HepG2 (cell line): ENCODE data around the gene COX4I1. TPM values are rescaled to one million over a fixed set of nuclear protein-coding genes. Genes with fewer than 3 reads are reported as not detected.

ENCODE experiments used
- DPF2 ChIP-seq: sonication (generic); formaldehyde crosslinking; IDR thresholded peaks from 2 replicates; pipeline ENCODE4 v1.4.0; 2020; ENCODE audit warnings: mild to moderate bottlenecking, low read depth, missing genetic modification reagents, borderline replicate concordance
- FLYWCH1 ChIP-seq: sonication (generic); formaldehyde crosslinking; IDR thresholded peaks from 2 replicates; pipeline ENCODE4 v1.8.1; 2023; ENCODE audit warnings: mild to moderate bottlenecking, missing genetic modification reagents
- FOXC1 ChIP-seq: sonication (generic); formaldehyde crosslinking; IDR thresholded peaks from 2 replicates; pipeline ENCODE4 v1.8.0; 2022; ENCODE audit warnings: mild to moderate bottlenecking, missing genetic modification reagents, borderline replicate concordance
- GABPB1 ChIP-seq: IDR thresholded peaks from 2 replicates; pipeline ENCODE4 v1.6.1; 2016; ENCODE audit warnings: mild to moderate bottlenecking, missing genetic modification reagents, moderate library complexity, missing compliant biosample characterization
- HOXD1 ChIP-seq: sonication (generic); formaldehyde crosslinking; IDR thresholded peaks from 2 replicates; pipeline ENCODE4 v1.5.0; 2020; ENCODE audit warnings: missing genetic modification reagents
- KLF16 ChIP-seq, 2 experiments: sonication (generic) in 1 of 2; formaldehyde crosslinking in 1 of 2; IDR thresholded peaks; 2 replicates each; pipeline versions ENCODE4 v1.6.1 to v1.8.0; 2016 to 2023; ENCODE audit warnings: missing genetic modification reagents in 2 of 2, missing compliant biosample characterization in 1 of 2
- RFX5 ChIP-seq: IDR thresholded peaks from 2 replicates; pipeline ENCODE4 v1.6.1; 2011; ENCODE audit warnings: low read depth, low read length, improper control_type of control experiment
- SMYD3 ChIP-seq: sonication (generic); formaldehyde crosslinking; IDR thresholded peaks from 2 replicates; pipeline ENCODE4 v1.8.1; 2023; ENCODE audit warnings: mild to moderate bottlenecking, missing genetic modification reagents
- ZNF230 ChIP-seq: sonication (generic); formaldehyde crosslinking; IDR thresholded peaks from 2 replicates; pipeline ENCODE4 v1.4.0; 2020; ENCODE audit warnings: mild to moderate bottlenecking, missing genetic modification reagents
- ZNF446 ChIP-seq: sonication (generic); formaldehyde crosslinking; IDR thresholded peaks from 2 replicates; pipeline ENCODE4 v1.5.0; 2020; ENCODE audit warnings: mild to moderate bottlenecking, missing genetic modification reagents
- ZNF496 ChIP-seq: sonication (generic); formaldehyde crosslinking; IDR thresholded peaks from 2 replicates; pipeline ENCODE4 v1.8.1; 2023; ENCODE audit warnings: mild to moderate bottlenecking, moderate library complexity, missing genetic modification reagents; ENCODE audit not compliant: insufficient replicate concordance
- ZNF563 ChIP-seq: sonication (generic); formaldehyde crosslinking; IDR thresholded peaks from 2 replicates; pipeline ENCODE4 v1.8.0; 2022; ENCODE audit warnings: mild to moderate bottlenecking, moderate library complexity, missing genetic modification reagents
- ZNF605 ChIP-seq: sonication (generic); formaldehyde crosslinking; IDR thresholded peaks from 2 replicates; pipeline ENCODE4 v1.8.0; 2022; ENCODE audit warnings: mild to moderate bottlenecking, missing genetic modification reagents
- polyA plus RNA-seq, 8 experiments: library from polyadenylated mRNA; depleted of rRNA in 3 of 8; stranded (reverse) in 7 of 8; unstranded in 1 of 8; fragments of >200 nt; fragmentation: Illumina TruSeq in 4 of 8; extraction: Trizol in 4 of 8; gene quantifications; 2 replicates each; pipeline versions ENCODE4 v1.2.1 to v1.2.3, GENCODE V29; 2011 to 2016; ENCODE audit warnings: low read depth in 4 of 8, missing spikeins in 1 of 8, mixed read lengths in 1 of 8; ENCODE audit not compliant: insufficient read depth in 1 of 8
- total RNA-seq, 5 experiments: library from RNA; depleted of rRNA; stranded (reverse); fragments of >200 nt; fragmentation: Illumina TruSeq; extraction: Trizol; gene quantifications; 2 replicates each; pipeline ENCODE4 v1.2.3, GENCODE V29; 2016; ENCODE audit warnings: low read depth in 1 of 5
- TF ChIP-seq, protein P1 (sequence below): sonication (generic); formaldehyde crosslinking; IDR thresholded peaks from 2 replicates; pipeline ENCODE4 v1.4.0; 2020; ENCODE audit warnings: missing genetic modification reagents
- TF ChIP-seq, protein P2 (sequence below): sonication (generic); formaldehyde crosslinking; IDR thresholded peaks from 2 replicates; pipeline ENCODE4 v1.9.0; 2021; ENCODE audit warnings: missing genetic modification reagents, borderline replicate concordance
- TF ChIP-seq, protein P3 (sequence below): sonication (generic); formaldehyde crosslinking; IDR thresholded peaks from 2 replicates; pipeline ENCODE4 v1.9.0; 2021; ENCODE audit warnings: mild to moderate bottlenecking, missing genetic modification reagents

Gene COX4I1
- total and polyA plus RNA-seq, 2 of the 13 experiments (the other 11 are each of a cell fraction or from before 2014, with no cell fraction given) = 658 to 902 TPM

DNA sequence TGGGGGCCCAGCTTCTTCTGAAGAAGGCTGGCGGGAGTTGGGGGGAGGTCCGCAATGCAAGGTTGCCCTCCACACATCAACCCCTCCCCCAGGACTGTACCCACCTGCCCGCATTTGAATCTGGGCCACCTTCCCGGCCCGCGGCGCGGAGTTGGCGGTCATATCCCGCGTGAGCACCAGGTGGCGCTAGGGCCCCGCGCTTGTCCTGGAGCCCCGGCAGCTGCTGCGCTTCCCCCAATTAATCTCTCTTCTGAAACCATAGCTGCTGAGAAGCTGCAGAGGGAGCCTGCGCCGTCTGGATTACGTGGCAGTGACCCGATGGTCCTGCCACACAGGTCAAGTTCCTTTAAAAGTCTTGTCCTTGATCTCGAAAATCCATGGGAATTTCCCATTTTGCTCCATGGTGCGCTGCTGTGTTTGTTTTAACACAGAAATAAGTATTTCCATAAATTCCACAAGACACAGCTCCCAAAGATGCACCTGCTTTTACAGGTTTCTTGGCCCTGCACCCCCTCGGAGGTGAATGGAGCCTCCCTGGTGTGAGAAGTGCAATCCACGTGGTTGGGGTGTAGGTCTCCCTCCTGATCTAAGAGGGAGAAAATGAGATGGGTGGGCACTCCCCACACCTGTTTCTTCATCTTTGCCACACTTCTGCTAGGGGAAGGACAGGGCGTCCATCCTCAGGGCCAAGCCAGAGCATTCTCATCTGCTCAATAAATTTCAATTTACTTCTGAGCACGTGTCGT lies 22.1 kb downstream of the COX4I1 start (continued):
- TF ChIP-seq RFX5 (no peak), FOXC1 (no peak), HOXD1 (CRISPR knock-in tag) (no peak), FLYWCH1 (CRISPR knock-in tag) (no peak), ZNF230 (CRISPR knock-in tag) (peak; percentile 63; the same call in 1 of the 2 replicates), ZNF496 (CRISPR knock-in tag) (no peak), ZNF605 (CRISPR knock-in tag) (peak; percentile 31; the same call in 1 of the 2 replicates), ZNF446 (CRISPR knock-in tag) (no peak), ZNF563 (CRISPR knock-in tag) (no peak), SMYD3 (CRISPR knock-in tag) (no peak), DPF2 (CRISPR knock-in tag) (no peak), KLF16 (CRISPR knock-in tag; IDR thresholded peaks at IDR 0.05) (no peak), GABPB1 (CRISPR knock-in tag) (peak; percentile 60; the same call in 1 of the 2 replicates)
- TF ChIP-seq, protein P1, sequence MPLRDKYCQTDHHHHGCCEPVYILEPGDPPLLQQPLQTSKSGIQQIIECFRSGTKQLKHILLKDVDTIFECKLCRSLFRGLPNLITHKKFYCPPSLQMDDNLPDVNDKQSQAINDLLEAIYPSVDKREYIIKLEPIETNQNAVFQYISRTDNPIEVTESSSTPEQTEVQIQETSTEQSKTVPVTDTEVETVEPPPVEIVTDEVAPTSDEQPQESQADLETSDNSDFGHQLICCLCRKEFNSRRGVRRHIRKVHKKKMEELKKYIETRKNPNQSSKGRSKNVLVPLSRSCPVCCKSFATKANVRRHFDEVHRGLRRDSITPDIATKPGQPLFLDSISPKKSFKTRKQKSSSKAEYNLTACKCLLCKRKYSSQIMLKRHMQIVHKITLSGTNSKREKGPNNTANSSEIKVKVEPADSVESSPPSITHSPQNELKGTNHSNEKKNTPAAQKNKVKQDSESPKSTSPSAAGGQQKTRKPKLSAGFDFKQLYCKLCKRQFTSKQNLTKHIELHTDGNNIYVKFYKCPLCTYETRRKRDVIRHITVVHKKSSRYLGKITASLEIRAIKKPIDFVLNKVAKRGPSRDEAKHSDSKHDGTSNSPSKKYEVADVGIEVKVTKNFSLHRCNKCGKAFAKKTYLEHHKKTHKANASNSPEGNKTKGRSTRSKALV (CRISPR knock-in tag) = 0 out of 2 replicates have a peak, but pooled peaks have one; percentile 29
- TF ChIP-seq, protein P2, sequence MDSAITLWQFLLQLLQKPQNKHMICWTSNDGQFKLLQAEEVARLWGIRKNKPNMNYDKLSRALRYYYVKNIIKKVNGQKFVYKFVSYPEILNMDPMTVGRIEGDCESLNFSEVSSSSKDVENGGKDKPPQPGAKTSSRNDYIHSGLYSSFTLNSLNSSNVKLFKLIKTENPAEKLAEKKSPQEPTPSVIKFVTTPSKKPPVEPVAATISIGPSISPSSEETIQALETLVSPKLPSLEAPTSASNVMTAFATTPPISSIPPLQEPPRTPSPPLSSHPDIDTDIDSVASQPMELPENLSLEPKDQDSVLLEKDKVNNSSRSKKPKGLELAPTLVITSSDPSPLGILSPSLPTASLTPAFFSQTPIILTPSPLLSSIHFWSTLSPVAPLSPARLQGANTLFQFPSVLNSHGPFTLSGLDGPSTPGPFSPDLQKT = no peak
- TF ChIP-seq, protein P3, sequence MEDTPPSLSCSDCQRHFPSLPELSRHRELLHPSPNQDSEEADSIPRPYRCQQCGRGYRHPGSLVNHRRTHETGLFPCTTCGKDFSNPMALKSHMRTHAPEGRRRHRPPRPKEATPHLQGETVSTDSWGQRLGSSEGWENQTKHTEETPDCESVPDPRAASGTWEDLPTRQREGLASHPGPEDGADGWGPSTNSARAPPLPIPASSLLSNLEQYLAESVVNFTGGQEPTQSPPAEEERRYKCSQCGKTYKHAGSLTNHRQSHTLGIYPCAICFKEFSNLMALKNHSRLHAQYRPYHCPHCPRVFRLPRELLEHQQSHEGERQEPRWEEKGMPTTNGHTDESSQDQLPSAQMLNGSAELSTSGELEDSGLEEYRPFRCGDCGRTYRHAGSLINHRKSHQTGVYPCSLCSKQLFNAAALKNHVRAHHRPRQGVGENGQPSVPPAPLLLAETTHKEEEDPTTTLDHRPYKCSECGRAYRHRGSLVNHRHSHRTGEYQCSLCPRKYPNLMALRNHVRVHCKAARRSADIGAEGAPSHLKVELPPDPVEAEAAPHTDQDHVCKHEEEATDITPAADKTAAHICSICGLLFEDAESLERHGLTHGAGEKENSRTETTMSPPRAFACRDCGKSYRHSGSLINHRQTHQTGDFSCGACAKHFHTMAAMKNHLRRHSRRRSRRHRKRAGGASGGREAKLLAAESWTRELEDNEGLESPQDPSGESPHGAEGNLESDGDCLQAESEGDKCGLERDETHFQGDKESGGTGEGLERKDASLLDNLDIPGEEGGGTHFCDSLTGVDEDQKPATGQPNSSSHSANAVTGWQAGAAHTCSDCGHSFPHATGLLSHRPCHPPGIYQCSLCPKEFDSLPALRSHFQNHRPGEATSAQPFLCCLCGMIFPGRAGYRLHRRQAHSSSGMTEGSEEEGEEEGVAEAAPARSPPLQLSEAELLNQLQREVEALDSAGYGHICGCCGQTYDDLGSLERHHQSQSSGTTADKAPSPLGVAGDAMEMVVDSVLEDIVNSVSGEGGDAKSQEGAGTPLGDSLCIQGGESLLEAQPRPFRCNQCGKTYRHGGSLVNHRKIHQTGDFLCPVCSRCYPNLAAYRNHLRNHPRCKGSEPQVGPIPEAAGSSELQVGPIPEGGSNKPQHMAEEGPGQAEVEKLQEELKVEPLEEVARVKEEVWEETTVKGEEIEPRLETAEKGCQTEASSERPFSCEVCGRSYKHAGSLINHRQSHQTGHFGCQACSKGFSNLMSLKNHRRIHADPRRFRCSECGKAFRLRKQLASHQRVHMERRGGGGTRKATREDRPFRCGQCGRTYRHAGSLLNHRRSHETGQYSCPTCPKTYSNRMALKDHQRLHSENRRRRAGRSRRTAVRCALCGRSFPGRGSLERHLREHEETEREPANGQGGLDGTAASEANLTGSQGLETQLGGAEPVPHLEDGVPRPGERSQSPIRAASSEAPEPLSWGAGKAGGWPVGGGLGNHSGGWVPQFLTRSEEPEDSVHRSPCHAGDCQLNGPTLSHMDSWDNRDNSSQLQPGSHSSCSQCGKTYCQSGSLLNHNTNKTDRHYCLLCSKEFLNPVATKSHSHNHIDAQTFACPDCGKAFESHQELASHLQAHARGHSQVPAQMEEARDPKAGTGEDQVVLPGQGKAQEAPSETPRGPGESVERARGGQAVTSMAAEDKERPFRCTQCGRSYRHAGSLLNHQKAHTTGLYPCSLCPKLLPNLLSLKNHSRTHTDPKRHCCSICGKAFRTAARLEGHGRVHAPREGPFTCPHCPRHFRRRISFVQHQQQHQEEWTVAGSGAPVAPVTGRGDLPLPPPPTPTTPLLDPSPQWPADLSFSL (CRISPR knock-in tag) = no peak
